KOPT-K1 (cell line): ENCODE results near the gene KRTAP16-1.
"Not testable (repeated sequence)": the region's sequence is repeated elsewhere in the genome, so short reads cannot be mapped to it uniquely, and the experiment has no call there.

Source experiments
- H3K27ac ChIP-seq: fragments of 200-600 bp; sonication (generic); 2 replicates; pipeline ENCODE4 v1.5.1; 2016; ENCODE audit warnings: antibody characterized with exemption, mild to moderate bottlenecking, low read depth, low read length; ENCODE audit not compliant: poor library complexity, severe bottlenecking
- H3K36me3 ChIP-seq: fragments of 200-600 bp; sonication (generic); 2 replicates; pipeline ENCODE4 v1.5.1; 2017; ENCODE audit warnings: antibody characterized with exemption, mild to moderate bottlenecking, low read length, moderate library complexity; ENCODE audit not compliant: insufficient read depth
- H3K9me3 ChIP-seq: fragments of 200-600 bp; sonication (generic); 2 replicates; pipeline ENCODE4 v1.5.1; 2017; ENCODE audit warnings: antibody characterized with exemption, low read length, mild to moderate bottlenecking; ENCODE audit not compliant: insufficient read depth, poor library complexity, severe bottlenecking

KRTAP16-1 gene, protein sequence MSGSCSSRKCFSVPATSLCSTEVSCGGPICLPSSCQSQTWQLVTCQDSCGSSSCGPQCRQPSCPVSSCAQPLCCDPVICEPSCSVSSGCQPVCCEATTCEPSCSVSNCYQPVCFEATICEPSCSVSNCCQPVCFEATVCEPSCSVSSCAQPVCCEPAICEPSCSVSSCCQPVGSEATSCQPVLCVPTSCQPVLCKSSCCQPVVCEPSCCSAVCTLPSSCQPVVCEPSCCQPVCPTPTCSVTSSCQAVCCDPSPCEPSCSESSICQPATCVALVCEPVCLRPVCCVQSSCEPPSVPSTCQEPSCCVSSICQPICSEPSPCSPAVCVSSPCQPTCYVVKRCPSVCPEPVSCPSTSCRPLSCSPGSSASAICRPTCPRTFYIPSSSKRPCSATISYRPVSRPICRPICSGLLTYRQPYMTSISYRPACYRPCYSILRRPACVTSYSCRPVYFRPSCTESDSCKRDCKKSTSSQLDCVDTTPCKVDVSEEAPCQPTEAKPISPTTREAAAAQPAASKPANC

DNA sequence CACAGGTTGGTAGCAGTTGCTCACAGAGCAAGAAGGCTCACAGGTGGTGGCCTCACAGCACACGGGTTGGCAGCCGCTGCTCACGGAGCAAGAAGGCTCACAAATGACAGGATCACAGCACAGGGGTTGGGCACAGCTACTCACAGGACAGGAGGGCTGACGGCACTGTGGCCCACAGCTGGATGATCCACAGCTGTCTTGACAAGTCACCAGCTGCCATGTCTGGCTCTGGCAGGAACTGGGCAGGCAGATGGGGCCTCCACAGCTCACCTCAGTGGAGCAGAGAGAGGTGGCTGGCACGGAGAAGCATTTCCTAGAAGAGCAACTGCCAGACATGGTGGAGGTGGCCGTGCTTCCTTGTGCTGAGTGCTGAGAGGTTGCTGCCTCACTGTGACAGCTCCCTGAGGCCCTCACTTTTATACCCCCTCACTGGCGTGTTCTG lies at the start of gene KRTAP16-1:
KRTAP16-1 (minus strand) TSS at position 392 of the 442 bp plus-strand sequence; CDS start at position 336, 56 bp downstream.
- Histone ChIP-seq H3K27ac (peak within 1 kb of the TSS; percentile 74), H3K36me3 (no peaks in the 10 kb centered on the region), H3K9me3 (no peaks in the 10 kb centered on the region)

DNA sequence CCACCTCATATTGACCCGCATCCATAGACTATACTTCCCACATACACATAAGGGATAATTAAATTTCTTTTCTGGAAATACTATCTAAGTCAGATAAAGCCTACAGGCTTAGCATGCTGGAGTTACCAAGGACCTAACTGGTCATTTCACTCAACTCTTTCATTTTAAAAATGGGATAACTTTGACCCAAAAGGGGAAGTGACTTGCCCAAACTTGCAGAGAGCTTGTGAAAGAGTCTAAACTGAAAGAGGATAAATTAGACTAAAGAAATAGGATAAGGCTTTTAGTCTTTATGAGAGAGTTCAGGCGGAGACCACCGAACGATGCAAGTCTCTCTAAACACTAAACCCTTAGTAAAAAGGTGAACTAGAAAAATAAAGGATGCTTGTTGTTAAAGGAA lies 45.4 kb upstream of the KRTAP16-1 start:
- Histone ChIP-seq H3K9me3 (peaks cover 7% of the 10 kb centered on the region), H3K36me3 (no peaks in the 10 kb centered on the region), H3K27ac (no peak overlapping the region)

DNA sequence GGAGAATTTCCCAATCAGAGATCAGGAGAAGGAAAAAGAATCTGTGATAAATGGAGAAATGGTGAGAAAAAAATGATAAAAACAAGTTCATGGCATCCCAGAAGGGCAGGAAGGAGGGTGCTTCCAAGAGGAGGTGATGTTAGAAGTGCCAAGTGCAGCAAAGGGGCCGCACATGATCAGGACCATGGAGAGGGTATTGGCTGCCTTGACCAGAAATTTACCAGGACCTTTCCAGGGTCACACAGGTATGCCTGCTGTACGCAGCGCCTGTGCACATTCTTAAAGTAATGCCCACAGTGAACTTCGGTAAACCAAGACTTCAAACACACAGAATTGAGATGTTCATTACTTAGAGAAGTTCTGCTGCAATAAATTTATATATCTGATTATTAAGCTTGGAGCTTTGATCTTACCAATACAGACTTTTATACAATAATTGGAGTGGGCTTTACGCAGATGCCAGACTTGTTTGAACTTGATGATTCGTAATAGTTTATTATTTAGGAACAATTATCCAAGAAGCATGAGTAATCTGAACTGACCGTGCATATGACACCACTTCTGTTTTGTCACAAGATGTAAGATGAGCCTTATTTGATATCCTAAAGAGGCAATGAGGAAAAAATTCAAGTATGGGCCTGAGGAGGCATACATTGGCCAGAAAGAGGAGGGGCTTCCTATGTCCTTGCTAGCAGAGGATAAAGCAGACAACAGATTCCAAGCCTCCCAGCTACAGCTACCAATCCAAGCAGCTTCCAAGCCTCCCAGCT lies 43.7 kb upstream of the KRTAP16-1 start:
- Histone ChIP-seq H3K36me3 (no peaks in the 10 kb centered on the region), H3K9me3 (peaks cover 7% of the 10 kb centered on the region), H3K27ac (no peak overlapping the region)

DNA sequence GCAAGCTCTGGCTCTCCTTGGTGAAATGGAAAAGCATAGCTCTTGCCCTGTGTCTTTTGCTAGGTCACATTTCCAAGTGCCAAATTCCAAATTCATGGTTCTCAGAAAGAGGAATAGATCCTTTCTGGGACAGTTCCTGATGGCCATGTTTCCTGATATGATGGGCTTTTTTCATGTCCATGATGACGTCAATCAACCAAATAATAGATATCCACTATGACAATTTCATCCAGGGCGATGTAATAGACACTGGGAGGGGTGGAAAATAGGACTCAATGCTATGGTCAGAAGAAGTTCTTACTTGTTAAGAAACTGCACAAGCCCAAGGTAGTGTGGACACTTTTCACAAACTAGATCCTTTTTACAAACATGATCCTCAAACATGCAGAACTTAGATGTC lies 42.1 kb upstream of the KRTAP16-1 start:
- Histone ChIP-seq H3K36me3 (no peaks in the 10 kb centered on the region), H3K27ac (no peak overlapping the region)

DNA sequence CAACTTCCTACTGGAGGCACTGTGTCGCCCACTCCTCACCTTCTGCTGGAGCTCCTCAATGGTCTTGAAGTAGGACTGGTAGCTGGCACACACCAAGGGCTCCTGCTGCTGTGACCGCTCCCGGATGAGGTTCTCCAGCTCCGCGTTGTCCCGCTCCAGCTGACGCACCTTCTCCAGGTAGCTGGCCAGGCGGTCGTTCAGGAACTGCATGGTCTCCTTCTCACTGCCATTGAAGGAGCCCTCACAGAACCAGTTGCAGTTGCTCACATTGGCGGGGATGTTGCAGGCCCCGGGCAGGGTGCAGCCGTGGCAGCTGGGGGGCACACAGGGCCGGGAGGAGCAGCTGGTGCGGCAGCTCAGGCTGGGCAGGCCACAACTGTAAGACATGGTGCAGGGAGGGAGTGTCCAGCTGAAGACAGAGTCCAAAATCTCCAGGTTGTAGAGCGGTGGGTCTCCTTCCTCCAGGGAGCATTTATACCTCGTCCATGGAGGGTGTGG lies 41.3 kb upstream of the KRTAP16-1 start, which contains the start of gene KRT33A:
KRT33A (minus strand) TSS at position 448 of the 498 bp plus-strand sequence; CDS start at position 387, 61 bp downstream.
- H3K36me3 ChIP-seq = not testable (repeated sequence)

More for the DNA sequence above, 42.1 kb upstream of the KRTAP16-1 start:
- H3K9me3 ChIP-seq = peaks cover 3% of the 10 kb centered on the region

DNA sequence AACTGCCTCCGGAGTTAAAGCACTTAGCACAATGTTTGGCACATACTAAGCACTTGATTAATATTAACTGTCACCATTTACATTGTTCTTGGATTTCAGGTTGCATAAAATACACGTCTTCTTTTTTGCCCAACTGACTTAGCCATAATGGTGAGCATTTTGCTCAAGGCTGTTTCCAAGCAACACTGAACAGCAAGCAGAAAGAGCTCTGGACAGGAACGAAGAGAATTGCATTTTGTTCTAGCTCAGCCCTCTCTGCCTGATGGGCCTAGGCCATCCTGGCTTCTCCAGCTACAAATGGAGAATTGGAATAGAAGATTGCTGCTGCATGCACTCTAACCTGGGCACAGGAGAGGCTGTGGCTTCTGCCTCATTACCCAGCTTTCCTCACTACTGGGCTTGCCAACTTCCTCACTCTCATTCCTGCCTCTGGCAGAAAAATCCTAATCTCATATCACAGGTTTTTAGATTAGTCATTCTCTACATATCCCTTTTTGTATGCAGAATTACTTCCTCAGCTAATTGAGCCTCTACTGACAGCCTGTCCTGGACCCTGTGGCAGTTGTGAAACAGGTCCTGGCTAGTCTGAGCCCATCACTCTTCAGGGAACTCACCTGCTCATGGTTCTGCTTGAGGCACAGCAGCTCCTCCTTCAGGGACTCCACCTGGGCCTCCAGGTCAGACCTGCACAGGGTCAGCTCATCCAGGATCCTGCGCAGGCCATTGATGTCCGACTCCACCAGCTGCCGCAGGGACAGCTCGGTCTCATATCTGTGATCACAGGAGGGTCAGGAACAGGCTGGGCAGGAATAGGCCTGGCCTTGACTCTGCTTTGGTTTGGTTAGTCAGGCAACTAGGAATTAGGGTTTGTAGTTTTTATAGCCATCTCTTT lies 39.0 kb upstream of the KRTAP16-1 start:
- H3K9me3 ChIP-seq = peaks cover 7% of the 10 kb centered on the region
- no peaks in the 10 kb centered on the region for H3K36me3 ChIP-seq
- H3K27ac ChIP-seq = no peak overlapping the region

More for the DNA sequence above, 41.3 kb upstream of the KRTAP16-1 start, which contains the start of gene KRT33A:
- not testable (repeated sequence) for H3K9me3 ChIP-seq, H3K27ac ChIP-seq

DNA sequence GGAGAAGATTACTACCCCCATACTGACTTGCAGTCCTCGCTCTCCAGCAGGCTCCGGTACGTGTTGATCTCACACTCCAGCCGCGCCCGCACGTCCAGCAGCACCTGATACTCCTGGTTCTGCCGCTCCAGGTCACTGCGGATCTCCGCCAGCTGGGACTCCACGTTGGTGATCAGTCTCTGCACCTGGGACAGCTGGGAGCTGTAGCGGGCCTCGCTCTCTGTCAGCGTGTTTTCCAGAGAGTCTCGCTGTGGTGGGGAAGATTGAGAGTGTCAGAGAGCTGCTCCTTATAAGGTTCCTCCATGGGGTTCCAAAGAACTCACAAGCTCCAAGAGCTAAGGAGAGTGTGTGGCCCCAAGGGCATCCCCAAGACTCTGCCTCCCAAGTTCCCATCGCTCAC lies 37.3 kb upstream of the KRTAP16-1 start:
- H3K27ac ChIP-seq, H3K36me3 ChIP-seq: not testable (repeated sequence)
- H3K9me3 ChIP-seq = peaks cover 24% of the 10 kb centered on the region

DNA sequence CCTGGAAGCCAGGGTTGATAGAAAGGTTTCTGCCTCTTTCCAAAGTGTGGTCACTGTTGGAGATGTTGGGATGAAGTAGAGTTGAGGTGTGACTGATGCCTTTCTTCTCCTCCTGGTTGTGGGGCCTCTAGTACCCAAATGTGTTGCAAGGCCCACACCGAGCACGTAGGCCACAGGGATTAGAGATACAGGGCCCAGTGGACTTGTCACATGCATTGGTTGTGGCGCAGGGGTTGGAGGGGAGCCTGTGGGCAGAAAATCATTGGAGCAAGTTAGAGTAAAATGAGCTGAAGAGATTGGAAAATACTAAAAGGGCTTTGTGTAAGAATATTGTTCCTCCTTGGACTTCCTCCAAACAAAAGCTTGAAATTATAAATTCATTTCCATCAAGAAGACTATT lies 36.9 kb upstream of the KRTAP16-1 start:
- Histone ChIP-seq H3K36me3 (no peaks in the 10 kb centered on the region), H3K27ac (no peak overlapping the region), H3K9me3 (peaks cover 28% of the 10 kb centered on the region)

DNA sequence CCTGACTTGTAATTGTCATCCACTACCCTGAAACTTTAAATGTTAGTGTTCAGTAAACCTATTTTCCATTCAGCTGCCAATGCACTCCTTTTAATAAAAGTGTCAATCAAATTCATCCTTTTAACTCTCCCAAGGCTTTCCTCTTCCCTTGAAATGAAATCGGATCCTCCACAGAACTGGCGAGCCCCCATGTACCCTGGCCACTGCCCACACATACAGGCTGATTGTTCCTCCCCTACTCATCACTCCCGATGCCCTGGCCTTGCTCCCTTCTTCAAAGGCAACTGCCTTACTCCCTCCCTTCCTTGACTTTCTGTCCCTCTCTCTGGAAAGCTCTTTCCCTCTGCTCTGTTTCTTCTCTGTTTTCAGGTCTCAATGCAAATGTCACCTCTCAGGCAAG lies 33.9 kb upstream of the KRTAP16-1 start:
- H3K9me3 ChIP-seq = peaks cover 32% of the 10 kb centered on the region
- H3K36me3 ChIP-seq = no peaks in the 10 kb centered on the region
- H3K27ac ChIP-seq = no peak overlapping the region

DNA sequence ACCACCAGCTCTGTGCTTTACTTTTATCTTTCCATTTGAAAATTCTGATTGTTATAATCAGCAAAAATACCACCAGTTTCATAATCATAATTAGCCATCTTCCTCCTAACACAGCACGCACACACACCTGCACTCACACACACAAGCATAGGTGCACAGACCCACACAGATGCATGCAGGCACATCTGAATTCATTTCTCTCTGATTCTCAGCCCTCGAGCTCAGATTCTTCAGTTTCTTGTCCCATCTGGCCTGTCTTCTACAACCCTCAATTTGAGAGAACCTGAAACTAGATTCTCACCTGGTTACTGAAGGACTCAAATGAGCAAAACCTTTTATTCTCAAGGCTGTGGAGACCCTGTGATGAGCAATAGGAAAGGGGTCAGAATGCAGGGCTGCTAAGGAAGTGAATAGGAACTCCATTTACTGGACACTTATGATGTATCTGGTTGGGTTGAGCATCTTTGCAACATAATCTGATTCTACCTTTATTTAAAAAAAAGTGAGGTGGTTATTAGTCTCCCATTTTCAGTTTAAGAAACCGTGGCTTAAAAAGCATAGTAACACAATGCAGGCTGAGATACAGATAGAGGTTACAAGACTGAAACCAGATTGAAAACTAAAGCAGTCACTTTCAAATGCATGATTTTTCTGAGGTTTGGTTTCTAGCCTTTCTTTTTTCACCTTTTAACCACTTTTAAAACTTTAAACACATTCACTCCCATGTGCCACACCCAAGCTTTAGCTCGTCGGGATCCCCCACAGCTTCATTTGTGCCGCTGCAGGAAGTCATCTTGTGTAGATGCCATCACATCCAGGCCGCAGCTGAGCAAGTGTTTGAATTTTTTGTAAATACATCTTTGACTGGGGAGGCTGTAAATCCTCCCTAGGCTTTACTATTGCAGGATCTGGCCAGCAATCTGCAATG lies 32.1 kb upstream of the KRTAP16-1 start:
- Histone ChIP-seq H3K27ac (no peak overlapping the region), H3K9me3 (peaks cover 32% of the 10 kb centered on the region), H3K36me3 (no peaks in the 10 kb centered on the region)

DNA sequence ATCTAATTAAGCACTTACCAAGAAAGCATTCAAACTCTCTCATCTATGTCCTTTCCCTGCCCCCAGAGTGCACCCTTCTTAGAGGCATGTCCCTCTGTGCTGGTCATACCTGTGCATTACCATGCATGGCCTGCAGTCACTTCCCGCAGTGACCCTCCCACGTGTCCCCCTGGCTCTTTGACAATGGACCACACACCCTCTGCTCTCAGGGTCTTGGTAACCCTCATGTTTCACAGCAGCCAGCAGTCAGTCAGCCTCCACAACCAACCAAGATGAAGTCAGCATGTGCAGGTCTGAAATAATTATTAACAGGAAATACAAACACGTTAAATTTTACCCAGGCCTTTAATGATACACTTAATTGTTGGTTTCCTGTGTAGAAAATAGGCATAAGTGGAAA lies 31.4 kb upstream of the KRTAP16-1 start:
- Histone ChIP-seq H3K27ac (no peak overlapping the region), H3K36me3 (no peaks in the 10 kb centered on the region)

DNA sequence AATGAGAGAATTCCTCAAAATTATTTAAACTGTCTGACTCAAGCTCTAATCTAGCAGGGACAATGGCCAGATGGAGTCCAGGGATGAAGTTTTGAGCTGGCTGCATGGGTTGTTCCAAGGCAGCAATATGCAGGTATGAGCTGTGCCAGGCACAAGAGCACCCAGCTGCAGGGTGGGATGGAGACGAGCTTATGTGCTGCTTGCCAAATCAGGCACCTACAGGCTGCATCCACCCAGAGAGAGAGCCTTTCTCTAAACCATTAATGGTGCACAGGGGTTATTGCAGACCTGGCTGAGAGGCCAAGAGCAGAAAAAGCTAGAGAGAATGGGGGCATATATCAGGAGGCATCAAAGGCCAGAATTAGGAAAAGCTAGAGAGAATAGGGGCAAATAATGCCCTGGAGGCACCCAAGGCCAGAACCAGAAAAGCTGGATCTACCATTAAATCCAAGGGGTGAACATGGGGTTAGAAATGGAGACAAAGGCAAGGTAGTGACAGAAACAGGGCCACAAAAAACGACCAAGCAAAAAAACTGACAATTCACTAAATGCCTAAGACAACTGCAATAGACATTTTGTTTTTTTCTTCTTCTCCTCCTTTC lies 30.6 kb upstream of the KRTAP16-1 start:
- Histone ChIP-seq H3K9me3 (peaks cover 32% of the 10 kb centered on the region), H3K27ac (no peak overlapping the region), H3K36me3 (no peaks in the 10 kb centered on the region)

More for the DNA sequence above, 31.4 kb upstream of the KRTAP16-1 start:
- peaks cover 32% of the 10 kb centered on the region for H3K9me3 ChIP-seq

DNA sequence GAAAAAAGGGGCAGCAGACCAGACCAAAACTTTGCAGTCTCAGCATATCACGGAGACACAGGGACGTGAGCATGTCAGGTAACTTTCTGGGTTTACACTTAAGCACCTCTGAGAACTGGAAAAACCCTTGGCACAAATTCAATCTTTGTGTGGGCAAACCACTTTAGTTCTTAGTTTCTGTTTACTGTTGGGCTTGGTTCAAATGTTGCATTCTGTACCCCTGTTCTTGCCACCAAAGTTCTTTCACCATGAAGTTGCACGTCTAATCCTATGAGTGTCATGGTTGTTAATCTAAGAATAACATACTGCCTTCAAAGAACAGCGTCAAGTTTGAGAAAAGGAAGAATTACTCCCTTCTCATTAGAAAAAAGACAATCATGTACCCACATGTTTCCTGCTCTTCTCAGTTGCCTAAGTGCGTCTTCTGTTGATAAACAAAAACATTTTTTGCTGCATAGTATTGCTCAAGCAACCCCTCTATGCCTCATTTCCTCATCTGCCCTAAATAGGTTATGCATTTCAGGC lies 29.9 kb upstream of the KRTAP16-1 start:
- Histone ChIP-seq H3K36me3 (no peaks in the 10 kb centered on the region), H3K27ac (no peak overlapping the region), H3K9me3 (peaks cover 30% of the 10 kb centered on the region)
